IMR-90 (cell line): ENCODE results near the gene SDC1. TPM values are rescaled to one million over a fixed set of nuclear protein-coding genes. Genes with fewer than 3 reads are reported as not detected.

Source experiments
- ATAC-seq: fragments of 200-7000 bp; cut with Tn5 transposase; 2 replicates; pipeline ENCODE4 v1.9.1; 2020; ENCODE audit warnings: low read depth, mild to moderate bottlenecking, moderate library complexity
- BruUV-seq: library from RNA; stranded (reverse); fragments of 400-500 nt; replicated peaks from 2 replicates; lab custom pipeline; 2021; lab: Mats Ljungman, UMichigan
- CTCF ChIA-PET: fragments of 300-600 bp; formaldehyde crosslinking; extraction: SDS; loops from one replicate; lab custom pipeline; 2021; ENCODE audit warnings: antibody characterized with exemption; lab: Yijun Ruan, JAX
- POLR2A ChIA-PET: fragments of 300-600 bp; sonication (Branson Sonifier 250); formaldehyde crosslinking; loops from one replicate; lab custom pipeline; 2022; ENCODE audit warnings: antibody characterized with exemption; ENCODE audit not compliant: unreplicated experiment; lab: Charles Lee
- DNase-seq: peaks from one replicate; pipeline ENCODE4 v3.0.0; 2013
- H2AFZ ChIP-seq: replicated peaks from 2 replicates; pipeline ENCODE3; 2013; ENCODE audit warnings: low read length, mild to moderate bottlenecking; ENCODE audit not compliant: poor library complexity
- H2AK5ac ChIP-seq: 2 replicates; pipeline ENCODE4 v1.6.1; 2013; ENCODE audit warnings: low read depth, low read length, inconsistent platforms
- H2AK9ac ChIP-seq: replicated peaks from 2 replicates; pipeline ENCODE3; 2013; ENCODE audit warnings: mild to moderate bottlenecking, low read depth, low read length, moderate library complexity; ENCODE audit not compliant: poor library complexity
- H2BK120ac ChIP-seq: 2 replicates; pipeline ENCODE4 v1.6.1; 2013; ENCODE audit warnings: low read depth, low read length, inconsistent platforms
- H2BK15ac ChIP-seq: 3 replicates; pipeline ENCODE4 v1.6.1; 2013; ENCODE audit warnings: low read depth, low read length, inconsistent platforms
- H2BK20ac ChIP-seq: 2 replicates; pipeline ENCODE4 v1.6.1; 2013; ENCODE audit warnings: low read depth, mild to moderate bottlenecking, inconsistent platforms, low read length, moderate library complexity
- H2BK5ac ChIP-seq: 2 replicates; pipeline ENCODE4 v1.6.1; 2013; ENCODE audit warnings: mild to moderate bottlenecking, low read depth, low read length, inconsistent platforms; ENCODE audit not compliant: poor library complexity, severe bottlenecking
- H3K14ac ChIP-seq: replicated peaks from 2 replicates; pipeline ENCODE4 v1.6.1; 2013; ENCODE audit warnings: low read depth, low read length, inconsistent platforms
- H3K18ac ChIP-seq: 2 replicates; pipeline ENCODE4 v1.6.1; 2013; ENCODE audit warnings: low read depth, low read length, control low read depth
- H3K23ac ChIP-seq: 2 replicates; pipeline ENCODE4 v1.6.1; 2013; ENCODE audit warnings: low read depth, low read length, inconsistent platforms
- H3K27ac ChIP-seq: 2 replicates; pipeline ENCODE4 v1.5.1; 2013; ENCODE audit warnings: mild to moderate bottlenecking, control low read depth, low read length; ENCODE audit not compliant: insufficient read depth
- H3K27me3 ChIP-seq: 2 replicates; pipeline ENCODE4 v1.6.1; 2013; ENCODE audit warnings: low read length; ENCODE audit not compliant: control insufficient read depth, insufficient read depth
- H3K36me3 ChIP-seq: 2 replicates; pipeline ENCODE4 v1.6.1; 2013; ENCODE audit warnings: low read length, mixed read lengths; ENCODE audit not compliant: control insufficient read depth, insufficient read depth
- H3K4ac ChIP-seq: 2 replicates; pipeline ENCODE4 v1.6.1; 2013; ENCODE audit warnings: low read depth, low read length, inconsistent platforms
- H3K4me1 ChIP-seq: 2 replicates; pipeline ENCODE4 v1.6.1; 2013; ENCODE audit warnings: low read length, mixed read lengths; ENCODE audit not compliant: control insufficient read depth, insufficient read depth
- H3K4me2 ChIP-seq: 2 replicates; pipeline ENCODE4 v1.6.1; 2013; ENCODE audit warnings: low read depth, mild to moderate bottlenecking, control low read depth, low read length, moderate library complexity
- H3K4me3 ChIP-seq: 2 replicates; pipeline ENCODE4 v1.5.1; 2013; ENCODE audit warnings: low read depth, mild to moderate bottlenecking, control low read depth, low read length, moderate library complexity; ENCODE audit not compliant: insufficient read depth
- H3K56ac ChIP-seq: 2 replicates; pipeline ENCODE4 v1.6.1; 2013; ENCODE audit warnings: low read length, inconsistent platforms; ENCODE audit not compliant: insufficient read depth; ENCODE audit errors: extremely low read depth
- H3K79me1 ChIP-seq, 2 experiments: 2 replicates each; pipeline ENCODE4 v1.6.1; 2013; ENCODE audit warnings: low read length in 2 of 2, inconsistent platforms in 1 of 2, low read depth in 1 of 2
- H3K9ac ChIP-seq: 2 replicates; pipeline ENCODE4 v1.6.1; 2013; ENCODE audit warnings: low read depth, low read length, control low read depth
- H3K9me1 ChIP-seq: 2 replicates; pipeline ENCODE4 v1.6.1; 2013; ENCODE audit warnings: low read length, inconsistent platforms; ENCODE audit not compliant: insufficient read depth
- H3K9me3 ChIP-seq: 2 replicates; pipeline ENCODE4 v1.6.1; 2013; ENCODE audit warnings: low read length; ENCODE audit not compliant: control insufficient read depth, insufficient read depth
- H4K20me1 ChIP-seq: 2 replicates; pipeline ENCODE4 v1.6.1; 2013; ENCODE audit warnings: low read length, inconsistent platforms; ENCODE audit not compliant: insufficient read depth
- H4K5ac ChIP-seq: 2 replicates; pipeline ENCODE4 v1.6.1; 2013; ENCODE audit warnings: mild to moderate bottlenecking, low read depth, low read length, control low read depth
- H4K8ac ChIP-seq, 2 experiments: 2 replicates each; pipeline ENCODE4 v1.6.1; 2013; ENCODE audit warnings: low read depth in 2 of 2, low read length in 2 of 2, control low read depth in 1 of 2, inconsistent platforms in 1 of 2
- H4K91ac ChIP-seq: 2 replicates; pipeline ENCODE4 v1.6.1; 2013; ENCODE audit warnings: low read depth, low read length, inconsistent platforms; ENCODE audit not compliant: insufficient read depth
- MAFK ChIP-seq: IDR thresholded peaks from 2 replicates; pipeline ENCODE4 v1.6.1; 2012; ENCODE audit warnings: low read depth, low read length, improper control_type of control experiment
- RAD21 ChIP-seq: IDR thresholded peaks from 2 replicates; pipeline ENCODE4 v1.6.1; 2012; ENCODE audit warnings: low read length, improper control_type of control experiment
- SMC3 ChIP-seq: fragments of 150-350 bp; IDR thresholded peaks from 2 replicates; pipeline ENCODE4 v1.6.1; 2016; ENCODE audit warnings: low read depth, mild to moderate bottlenecking, antibody characterized with exemption, low read length, moderate library complexity
- WGBS, 2 experiments: methylation state at CpG; one replicate each; pipeline versions ENCODE4 v1.1.5 to v1.1.7; 2013; ENCODE audit warnings: missing lambda C conversion rate in 2 of 2; ENCODE audit not compliant: insufficient read length in 1 of 2; ENCODE audit errors: extremely low coverage in 2 of 2; 5-methylcytosine and 5-hydroxymethylcytosine counted together
- dilution Hi-C: fragments of 300-500 bp; cut with HindIII; formaldehyde crosslinking; loops from one replicate; pipeline ENCODE4 v1.14.3; 2018; ENCODE audit warnings: low sequenced_read_pairs; ENCODE audit not compliant: unreplicated experiment
- in situ Hi-C: fragments of 300-500 bp; cut with MboI; formaldehyde crosslinking; loops from 3 replicates; pipeline ENCODE4 v1.14.3; 2019; ENCODE audit warnings: low sequenced_read_pairs, inconsistent platforms, mixed read lengths
- intact Hi-C: fragments of 100-400 bp; cut with micrococcal nuclease; formaldehyde crosslinking; loops from 2 replicates; pipeline ENCODE4 v1.10.0; 2022
- polyA plus RNA-seq, 3 experiments: library from polyadenylated mRNA; depleted of rRNA; stranded (reverse); fragments of >200 nt; gene quantifications; 2 replicates each; pipeline ENCODE4 v1.2.3, GENCODE V29; 2012; ENCODE audit warnings: low replicate concordance in 1 of 3
- total RNA-seq: library from RNA; depleted of rRNA; stranded (reverse); fragments of >200 nt; gene quantifications from 2 replicates; pipeline ENCODE4 v1.2.3, GENCODE V29; 2012

The SDC1 gene
- total and polyA plus RNA-seq, 2 of the 4 experiments (the other 2 are of a cell fraction), result 22.0 to 28.3 TPM

GRCh38 chr2:20167356-20167755 lies 57.6 kb downstream of the SDC1 start:
- Histone ChIP-seq H2BK5ac (peak overlapping the region; percentile 90), H3K4me2 (no peak overlapping the region), H3K79me1 (peaks cover 0 to 14% of the 10 kb centered on the region in 2 experiments; a peak in 2 of 4 replicates), H2AK9ac (peak overlapping the region; percentile 86), H2BK20ac (peak overlapping the region; percentile 88), H2AFZ (peak overlapping the region; percentile 83), H3K4me3 (no peak overlapping the region), H2BK15ac (peak overlapping the region; percentile 43; the same call in 2 of the 3 replicates), H3K14ac (peak overlapping the region; percentile 63), H3K9me3 (no peaks in the 10 kb centered on the region), H3K23ac (peak overlapping the region; percentile 25; the same call in 1 of the 2 replicates), H3K4ac (peak overlapping the region; percentile 73), H3K27ac (no peak overlapping the region; the same call in 1 of the 2 replicates), H3K18ac (peak overlapping the region; percentile 11; the same call in 1 of the 2 replicates), H2AK5ac (peak overlapping the region; percentile 99), H4K91ac (peak overlapping the region; percentile 58), H3K27me3 (no peaks in the 10 kb centered on the region), H4K5ac (no peak overlapping the region), H3K9ac (no peak overlapping the region), H3K9me1 (peaks cover 32% of the 10 kb centered on the region), H3K36me3 (no peaks in the 10 kb centered on the region), H2BK120ac (peak overlapping the region; percentile 85), H3K56ac (no peak overlapping the region), H4K20me1 (no peaks in the 10 kb centered on the region), H3K4me1 (peaks cover 13% of the 10 kb centered on the region), H4K8ac (peak overlapping the region; percentile 15 to 79; a peak in 2 of 4 replicates)
- in situ Hi-C loops, result no loop called here
- no peak for TF ChIP-seq SMC3
- no peak for TF ChIP-seq RAD21
- no peak for TF ChIP-seq MAFK
- dilution Hi-C loops, result no loop called here
- no CpG with 5 or more reads among the region's 4 CpGs for WGBS, 2 experiments
- intact Hi-C loops, result loop anchor here (5.0 kb wide), 1 partner anchor 55 kb away; no protein-coding TSS in a partner anchor
- ATAC-seq, result no peak
- ChIA-PET CTCF (no interaction called here), POLR2A (no interaction called here)
- BruUV-seq, result no TSS peak
- DNase-seq, result no peak
